Sigmoid colon (tissue), 7 donors: ENCODE data around the gene NEK4. TPM values are rescaled to one million over a fixed set of nuclear protein-coding genes. Genes with fewer than 3 reads are reported as not detected.
"Not testable (repeated sequence)": the region's sequence is repeated elsewhere in the genome, so short reads cannot be mapped to it uniquely, and the experiment has no call there.

Experiments
- DNase-seq: peaks from one replicate; pipeline ENCODE4 v3.0.0-alpha.2; 2019
- H3K27ac ChIP-seq, 4 donors: fragments of 200-600 bp; sonication (generic); one replicate each; pipeline ENCODE4 v1.5.1; 2016 to 2019; ENCODE audit warnings: mild to moderate bottlenecking in 1 of 4
- H3K27me3 ChIP-seq, 3 donors: fragments of 200-600 bp; sonication (generic); one replicate each; pipeline ENCODE4 v1.5.1; 2019; ENCODE audit warnings: mild to moderate bottlenecking in 1 of 3
- H3K36me3 ChIP-seq, 4 donors: fragments of 200-600 bp; sonication (generic); one replicate each; pipeline ENCODE4 v1.5.1; 2016 to 2019
- H3K4me1 ChIP-seq, 4 donors: fragments of 200-600 bp; sonication (generic); one replicate each; pipeline ENCODE4 v1.5.1; 2017 to 2019
- H3K4me3 ChIP-seq, 4 donors: fragments of 200-600 bp; sonication (generic); one replicate each; pipeline ENCODE4 v1.5.1; 2017 to 2019; ENCODE audit warnings: mild to moderate bottlenecking in 2 of 4, moderate library complexity in 1 of 4
- H3K9me3 ChIP-seq, 4 donors: fragments of 200-600 bp in 3 of 4; sonication (generic) in 3 of 4; one replicate each; pipeline versions ENCODE4 v1.5.1 to v1.6.1; 2013 to 2019
- EP300 ChIP-seq, 4 donors: sonication (generic); formaldehyde crosslinking; IDR thresholded peaks; one replicate each; pipeline ENCODE4 v1.6.1; 2017; ENCODE audit warnings: antibody characterized with exemption in 4 of 4
- POLR2A ChIP-seq, 2 donors: fragments of 450-650 bp; IDR thresholded peaks; one replicate each; pipeline ENCODE4 v1.6.1; 2016; ENCODE audit warnings: antibody characterized with exemption in 2 of 2, mild to moderate bottlenecking in 2 of 2, moderate library complexity in 2 of 2
- POLR2AphosphoS5 ChIP-seq, 4 donors: sonication (generic); formaldehyde crosslinking; IDR thresholded peaks; one replicate each; pipeline ENCODE4 v1.6.1; 2017; ENCODE audit warnings: antibody characterized with exemption in 4 of 4
- WGBS, 2 donors: extraction: QIAGEN DNeasy Blood & Tissue Kit; methylation state at CpG; one replicate each; pipeline ENCODE4 v1.1.7; 2013; 5-methylcytosine and 5-hydroxymethylcytosine counted together
- intact Hi-C: fragments of 100-400 bp; cut with DNase I; formaldehyde crosslinking; loops from one replicate; pipeline ENCODE4 v1.15.1; 2023
- polyA plus RNA-seq, 3 donors: library from polyadenylated mRNA; stranded (reverse); fragments of 200-250 nt; gene quantifications; one replicate each; pipeline ENCODE4 v1.2.3, GENCODE V29; 2013
- total RNA-seq, 4 donors: library from RNA; depleted of rRNA; stranded (reverse); fragments of >200 nt; gene quantifications; one replicate each; pipeline ENCODE4 v1.1.0, GENCODE V29; 2016
- TF ChIP-seq, protein P1 (sequence below), 4 experiments: fragments of 450-650 bp in 3 of 4; fragments of 200-600 bp in 1 of 4; IDR thresholded peaks; one replicate each; pipeline ENCODE4 v1.5.1; 2016 to 2019; ENCODE audit warnings: antibody characterized with exemption in 4 of 4, mild to moderate bottlenecking in 3 of 4, moderate library complexity in 2 of 4
- donor health status: healthy with polysubstance abuse.
- donor health status: Bipolar disorder and iron deficiency.
- donor health status: healthy.

NEK4 gene
- total and polyA plus RNA-seq, 7 donors, result 7.4 to 19.4 (median 17.1) TPM

- WGBS, 2 donors, result 17 to 63% methylated on average over 1 of the region's 1 CpG
- TF ChIP-seq POLR2A (IDR thresholded peaks at IDR 0.05) (no peak), EP300 (IDR thresholded peaks at IDR 0.05) (no peak), POLR2AphosphoS5 (IDR thresholded peaks at IDR 0.05) (no peak)
- TF ChIP-seq, protein P1, sequence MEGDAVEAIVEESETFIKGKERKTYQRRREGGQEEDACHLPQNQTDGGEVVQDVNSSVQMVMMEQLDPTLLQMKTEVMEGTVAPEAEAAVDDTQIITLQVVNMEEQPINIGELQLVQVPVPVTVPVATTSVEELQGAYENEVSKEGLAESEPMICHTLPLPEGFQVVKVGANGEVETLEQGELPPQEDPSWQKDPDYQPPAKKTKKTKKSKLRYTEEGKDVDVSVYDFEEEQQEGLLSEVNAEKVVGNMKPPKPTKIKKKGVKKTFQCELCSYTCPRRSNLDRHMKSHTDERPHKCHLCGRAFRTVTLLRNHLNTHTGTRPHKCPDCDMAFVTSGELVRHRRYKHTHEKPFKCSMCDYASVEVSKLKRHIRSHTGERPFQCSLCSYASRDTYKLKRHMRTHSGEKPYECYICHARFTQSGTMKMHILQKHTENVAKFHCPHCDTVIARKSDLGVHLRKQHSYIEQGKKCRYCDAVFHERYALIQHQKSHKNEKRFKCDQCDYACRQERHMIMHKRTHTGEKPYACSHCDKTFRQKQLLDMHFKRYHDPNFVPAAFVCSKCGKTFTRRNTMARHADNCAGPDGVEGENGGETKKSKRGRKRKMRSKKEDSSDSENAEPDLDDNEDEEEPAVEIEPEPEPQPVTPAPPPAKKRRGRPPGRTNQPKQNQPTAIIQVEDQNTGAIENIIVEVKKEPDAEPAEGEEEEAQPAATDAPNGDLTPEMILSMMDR (IDR thresholded peaks at IDR 0.05), result no peak
- Histone ChIP-seq H3K9me3 (no peaks in the 10 kb centered on the region), H3K27me3 (no peaks in the 10 kb centered on the region), H3K27ac (no peak overlapping the region), H3K36me3 (peaks cover 11 to 54% (median 31%) of the 10 kb centered on the region in 4 donors), H3K4me1 (peaks cover 0 to 32% (median 20%) of the 10 kb centered on the region in 4 donors), H3K4me3 (no peak overlapping the region)
- intact Hi-C loops, result loop anchor here (10.0 kb wide), 1 partner anchor 405 kb away; the partner anchor contains the start of gene WDR82
- DNase-seq, result no peak
Observed at GRCh38 chr3:52679811-52680210, 90.9 kb downstream of the NEK4 start.

DNA sequence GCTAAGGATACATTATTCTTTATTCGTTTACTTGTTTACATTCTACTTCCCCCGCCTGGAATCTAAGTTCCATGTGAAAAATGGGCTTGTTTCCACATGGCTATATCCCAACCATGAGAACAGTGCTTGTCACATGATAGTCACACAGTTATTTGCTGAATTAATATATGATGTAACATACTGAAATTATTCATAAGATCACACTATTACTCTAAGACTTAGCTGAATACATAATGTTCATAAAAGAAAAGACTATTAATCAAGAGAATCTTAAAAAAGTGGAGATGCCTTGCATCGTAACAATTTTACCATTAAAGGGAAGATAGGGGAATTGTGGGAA, 91.6 kb downstream of the NEK4 start:
- H3K4me3 ChIP-seq, result no peak overlapping the region

GRCh38 chr3:52678265-52679198, 92.2 kb downstream of the NEK4 start:
- Histone ChIP-seq H3K27me3 (no peaks in the 10 kb centered on the region), H3K9me3 (no peaks in the 10 kb centered on the region), H3K4me1 (peaks cover 0 to 20% (median 8%) of the 10 kb centered on the region in 4 donors), H3K4me3 (no peak overlapping the region), H3K27ac (no peak overlapping the region), H3K36me3 (peaks cover 18 to 64% (median 31%) of the 10 kb centered on the region in 4 donors)
- no peak for DNase-seq
- TF ChIP-seq EP300 (IDR thresholded peaks at IDR 0.05), result no peak
- TF ChIP-seq POLR2AphosphoS5 (IDR thresholded peaks at IDR 0.05), result no peak
- TF ChIP-seq POLR2A (IDR thresholded peaks at IDR 0.05), result no peak
- TF ChIP-seq, protein P1 (IDR thresholded peaks at IDR 0.05), result no peak
- 97% methylated on average over 6 of the region's 6 CpGs for WGBS, 2 donors
- intact Hi-C loops, result no loop called here

More for the DNA sequence above, 91.6 kb downstream of the NEK4 start:
- DNase-seq, result no peak
- H3K9me3 ChIP-seq, result no peaks in the 10 kb centered on the region
- H3K27me3 ChIP-seq, result no peaks in the 10 kb centered on the region
- H3K27ac ChIP-seq, result no peak overlapping the region
- H3K36me3 ChIP-seq, result peaks cover 11 to 60% (median 31%) of the 10 kb centered on the region in 4 donors
- WGBS, 2 donors, result 89% methylated on average over 3 of the region's 3 CpGs
- H3K4me1 ChIP-seq, result peaks cover 0 to 26% (median 14%) of the 10 kb centered on the region in 4 donors
- TF ChIP-seq, protein P1 (IDR thresholded peaks at IDR 0.05), result no peak
- TF ChIP-seq POLR2AphosphoS5 (IDR thresholded peaks at IDR 0.05), result no peak
- no peak for TF ChIP-seq POLR2A (IDR thresholded peaks at IDR 0.05)
- no peak for TF ChIP-seq EP300 (IDR thresholded peaks at IDR 0.05)
- intact Hi-C loops, result no loop called here

- H3K9me3 ChIP-seq, H3K4me3 ChIP-seq, DNase-seq, intact Hi-C loops, H3K27me3 ChIP-seq, H3K27ac ChIP-seq: not testable (repeated sequence)
- H3K36me3 ChIP-seq, result peaks cover 18 to 88% (median 34%) of the 10 kb centered on the region in 4 donors
- peaks cover 0 to 11% (median 4%) of the 10 kb centered on the region in 4 donors for H3K4me1 ChIP-seq
- WGBS, 2 donors, result 88 to 99% methylated on average over 3 of the region's 3 CpGs
Observed at GRCh38 chr3:52676201-52676600, 94.5 kb downstream of the NEK4 start.

GRCh38 chr3:52671676-52672075, 99.1 kb downstream of the NEK4 start:
- intact Hi-C loops, result no loop called here
- 51 to 66% methylated on average over 1 of the region's 1 CpG for WGBS, 2 donors
- H3K4me1 ChIP-seq, result peaks cover 0 to 22% (median 17%) of the 10 kb centered on the region in 4 donors
- no peaks in the 10 kb centered on the region for H3K27me3 ChIP-seq
- H3K27ac ChIP-seq, result peak overlapping the region in 3 of 4 donors; percentile 51 to 63 (median 57)
- TF ChIP-seq EP300 (IDR thresholded peaks at IDR 0.05) (no peak), POLR2A (IDR thresholded peaks at IDR 0.05) (no peak), POLR2AphosphoS5 (IDR thresholded peaks at IDR 0.05) (no peak)
- TF ChIP-seq, protein P1 (IDR thresholded peaks at IDR 0.05), result no peak
- DNase-seq, result no peak
- peaks cover 6 to 68% (median 13%) of the 10 kb centered on the region in 4 donors for H3K36me3 ChIP-seq
- H3K9me3 ChIP-seq, result no peaks in the 10 kb centered on the region
- no peak overlapping the region for H3K4me3 ChIP-seq
